Ovary (tissue), 9 donors: ENCODE measurements around the gene UBE2L5. TPM values are rescaled to one million over a fixed set of nuclear protein-coding genes. Genes with fewer than 3 reads are reported as not detected.

Experiments
- DNase-seq, 5 donors: peaks; one replicate each; pipeline ENCODE4 v3.0.0-alpha.2; 2019 to 2020
- H3K27ac ChIP-seq, 2 donors: fragments of 200-600 bp; one replicate each; pipeline versions ENCODE4 v1.5.1 to v1.8.0; 2019 to 2022
- H3K27me3 ChIP-seq: fragments of 200-600 bp; one replicate; pipeline ENCODE4 v1.8.0; 2022
- H3K36me3 ChIP-seq: fragments of 200-600 bp; sonication (generic); one replicate; pipeline ENCODE4 v1.5.1; 2019
- H3K4me1 ChIP-seq: one replicate; pipeline ENCODE4 v1.8.1; 2013; ENCODE audit warnings: mild to moderate bottlenecking, moderate library complexity; ENCODE audit not compliant: insufficient read depth
- H3K4me3 ChIP-seq: fragments of 200-600 bp; sonication (generic); one replicate; pipeline ENCODE4 v1.5.1; 2017
- H3K9me3 ChIP-seq, 2 donors: fragments of 200-600 bp in 1 of 2; sonication (generic) in 1 of 2; one replicate each; pipeline versions ENCODE4 v1.5.1 to v1.8.1; 2013 to 2019; ENCODE audit warnings: mild to moderate bottlenecking in 1 of 2, moderate library complexity in 1 of 2
- CTCF ChIP-seq, 3 donors: fragments of 450-650 bp in 2 of 3; fragments of 200-600 bp in 1 of 3; IDR thresholded peaks; one replicate each; pipeline versions ENCODE4 v1.5.1 to v1.8.0; 2016 to 2022; ENCODE audit warnings: antibody characterized with exemption in 3 of 3, mild to moderate bottlenecking in 1 of 3
- EP300 ChIP-seq: sonication (generic); formaldehyde crosslinking; IDR thresholded peaks from one replicate; pipeline ENCODE4 v1.6.1; 2017; ENCODE audit warnings: antibody characterized with exemption
- POLR2A ChIP-seq: fragments of 450-650 bp; IDR thresholded peaks from one replicate; pipeline ENCODE4 v1.6.1; 2017; ENCODE audit warnings: antibody characterized with exemption, mild to moderate bottlenecking, moderate library complexity
- WGBS, 3 donors: extraction: QIAGEN DNeasy Blood & Tissue Kit in 1 of 3; methylation state at CpG; one replicate each; pipeline versions ENCODE4 v1.1.5 to v1.1.7; 2013 to 2017; 5-methylcytosine and 5-hydroxymethylcytosine counted together
- intact Hi-C, 4 donors: fragments of 100-400 bp; cut with DNase I; formaldehyde crosslinking; loops; one replicate each; pipeline versions ENCODE4 v1.11.0 to v1.15.1; 2022 to 2023
- polyA plus RNA-seq, 2 donors: library from polyadenylated mRNA; stranded (reverse); fragments of 200-250 nt in 1 of 2; fragments of 350-450 nt in 1 of 2; fragmentation: Illumina TruSeq in 1 of 2; extraction: RNeasy Lipid Tissue Mini Kit (QIAGEN cat#74804) in 1 of 2; gene quantifications; one replicate each; pipeline ENCODE4 v1.2.3, GENCODE V29; 2013 to 2014
- total RNA-seq, 7 donors: library from RNA; depleted of rRNA in 2 of 7; stranded (reverse); fragments of >200 nt in 2 of 7; fragmentation: NEBNext Ultra II Directional in 3 of 7; extraction: Animal tissue kit (Norgen Biotek cat#: 25700) in 3 of 7; gene quantifications; one replicate each; pipeline versions ENCODE4 v1.1.0 to v1.2.4, GENCODE V29; 2016 to 2023
- donor health status: DM: no; HTN: no; CAD: no; lungs with moderate emphysema.
- donor health status: DM: no; HTN: no; CAD: no.
- donor health status: Bipolar disorder and iron deficiency.
- donor health status: DM: yes; HTN: yes; CAD: no.
- donor health status: DM: no; HTN: no; CAD: no.
- donor health status: DM: yes; HTN: yes; CAD: no.

The UBE2L5 gene
- total and polyA plus RNA-seq, 9 donors, result 0.11 to 0.48 (median 0.15) TPM; not detected in 6

GRCh38 chr13:30395192-30396158 lies 26.8 kb upstream of the UBE2L5 start:
- 1% methylated on average over 19 of the region's 19 CpGs for WGBS, 3 donors
- intact Hi-C loops, result no loop called here
- Histone ChIP-seq H3K4me1 (peaks cover 2% of the 10 kb centered on the region), H3K9me3 (no peaks in the 10 kb centered on the region), H3K27me3 (no peaks in the 10 kb centered on the region), H3K4me3 (peak overlapping the region; percentile 48), H3K27ac (peak overlapping the region; percentile 83 to 88), H3K36me3 (no peaks in the 10 kb centered on the region)
- TF ChIP-seq EP300, result no peak
- peak in 1 of 3 donors; percentile 7 for TF ChIP-seq CTCF (IDR thresholded peaks at IDR 0.05)
- TF ChIP-seq POLR2A, result no peak
- peak; percentile 85 to 95 (median 90) for DNase-seq

- H3K4me1 ChIP-seq, result peaks cover 2% of the 10 kb centered on the region
- H3K27me3 ChIP-seq, result no peaks in the 10 kb centered on the region
- no peak for TF ChIP-seq EP300
- no peak for TF ChIP-seq CTCF (IDR thresholded peaks at IDR 0.05)
- no peak for TF ChIP-seq POLR2A
- H3K36me3 ChIP-seq, result no peaks in the 10 kb centered on the region
- intact Hi-C loops, result no loop called here
- 53 to 67% (median 63%) methylated on average over 8 of the region's 8 CpGs for WGBS, 3 donors
- DNase-seq, result no peak
- H3K4me3 ChIP-seq, result no peak overlapping the region
- H3K27ac ChIP-seq, result no peak overlapping the region
- H3K9me3 ChIP-seq, result no peaks in the 10 kb centered on the region
Observed at GRCh38 chr13:30396434-30397075, 25.7 kb upstream of the UBE2L5 start.

- intact Hi-C loops, result no loop called here
Observed at GRCh38 chr13:30398601-30399072, 23.7 kb upstream of the UBE2L5 start.

More at GRCh38 chr13:30398601-30399072, 23.7 kb upstream of the UBE2L5 start:
- H3K36me3 ChIP-seq, result no peaks in the 10 kb centered on the region
- no peaks in the 10 kb centered on the region for H3K9me3 ChIP-seq
- DNase-seq, result no peak
- H3K4me1 ChIP-seq, result peaks cover 2% of the 10 kb centered on the region
- TF ChIP-seq POLR2A (no peak), CTCF (IDR thresholded peaks at IDR 0.05) (no peak), EP300 (no peak)
- H3K27ac ChIP-seq, result no peak overlapping the region
- H3K27me3 ChIP-seq, result no peaks in the 10 kb centered on the region
- 68 to 74% (median 68%) methylated on average over 7 of the region's 7 CpGs for WGBS, 3 donors
- no peak overlapping the region for H3K4me3 ChIP-seq
